GM23248 (cell line): ENCODE measurements around the gene EDEM2. TPM values are rescaled to one million over a fixed set of nuclear protein-coding genes. Genes with fewer than 3 reads are reported as not detected.
A peak's percentile ranks its signal among the peaks of the same experiment; 100 is the strongest.
"Not testable (repeated sequence)": the region's sequence is repeated elsewhere in the genome, so short reads cannot be mapped to it uniquely, and the experiment has no call there.

Experiments used
- DNase-seq: peaks from one replicate; pipeline ENCODE4 v3.0.0-alpha.2; 2015
- H2AFZ ChIP-seq: fragments of 200-600 bp; sonication (generic); 2 replicates; pipeline ENCODE4 v1.6.1; 2016; ENCODE audit warnings: antibody characterized with exemption
- H3F3A ChIP-seq: fragments of 200-600 bp; sonication (generic); 2 replicates; pipeline ENCODE4 v1.6.1; 2016; ENCODE audit warnings: mild to moderate bottlenecking, antibody characterized with exemption, mixed run types; ENCODE audit not compliant: insufficient read depth
- H3K27ac ChIP-seq: fragments of 200-600 bp; sonication (generic); 2 replicates; pipeline ENCODE4 v1.5.1; 2016; ENCODE audit warnings: mild to moderate bottlenecking
- H3K27me3 ChIP-seq: fragments of 200-600 bp; sonication (generic); replicated peaks from 2 replicates; pipeline ENCODE4 v1.6.1; 2016; ENCODE audit warnings: mild to moderate bottlenecking; ENCODE audit not compliant: insufficient read depth
- H3K36me3 ChIP-seq: fragments of 200-600 bp; sonication (generic); 2 replicates; pipeline ENCODE4 v1.6.1; 2016; ENCODE audit warnings: low read depth, mild to moderate bottlenecking
- H3K4me1 ChIP-seq: fragments of 200-600 bp; sonication (generic); 2 replicates; pipeline ENCODE4 v1.6.1; 2016; ENCODE audit warnings: mild to moderate bottlenecking; ENCODE audit not compliant: insufficient read depth
- H3K4me2 ChIP-seq: fragments of 200-600 bp; sonication (generic); one replicate; pipeline ENCODE4 v1.6.1; 2016; ENCODE audit warnings: mild to moderate bottlenecking; ENCODE audit not compliant: unreplicated experiment
- H3K4me3 ChIP-seq: fragments of 200-600 bp; sonication (generic); 2 replicates; pipeline ENCODE4 v1.5.1; 2016; ENCODE audit warnings: mild to moderate bottlenecking
- H3K79me2 ChIP-seq: fragments of 200-600 bp; sonication (generic); 2 replicates; pipeline ENCODE4 v1.6.1; 2016; ENCODE audit warnings: mild to moderate bottlenecking; ENCODE audit not compliant: insufficient read depth
- H3K9ac ChIP-seq: fragments of 200-600 bp; sonication (generic); 2 replicates; pipeline ENCODE4 v1.6.1; 2016; ENCODE audit warnings: mild to moderate bottlenecking
- H3K9me2 ChIP-seq: fragments of 200-600 bp; sonication (generic); 2 replicates; pipeline ENCODE4 v1.6.1; 2016; ENCODE audit warnings: mixed run types, mild to moderate bottlenecking, moderate library complexity; ENCODE audit not compliant: insufficient read depth
- H3K9me3 ChIP-seq: fragments of 200-600 bp; sonication (generic); one replicate; pipeline ENCODE4 v1.6.1; 2017; ENCODE audit warnings: low read depth
- H4K20me1 ChIP-seq: fragments of 200-600 bp; sonication (generic); 2 replicates; pipeline ENCODE4 v1.6.0; 2016; ENCODE audit not compliant: insufficient read depth
- EZH2 ChIP-seq: fragments of 200-600 bp; sonication (generic); IDR thresholded peaks from 2 replicates; pipeline ENCODE4 v1.6.1; 2018; ENCODE audit warnings: antibody characterized with exemption, mild to moderate bottlenecking; ENCODE audit not compliant: insufficient read depth, poor library complexity, severe bottlenecking
- EZH2phosphoT487 ChIP-seq: fragments of 200-600 bp; sonication (generic); IDR thresholded peaks from 2 replicates; pipeline ENCODE4 v1.6.1; 2018; ENCODE audit warnings: antibody characterized with exemption, moderate library complexity, mild to moderate bottlenecking, low read depth; ENCODE audit not compliant: insufficient read depth
- WGBS, 2 experiments: methylation state at CpG; one replicate each; pipeline ENCODE4 v1.1.6; 2015 to 2017; ENCODE audit warnings: low lambda C conversion rate in 2 of 2, low coverage in 1 of 2; ENCODE audit errors: missing lambda C conversion rate in 2 of 2; 5-methylcytosine and 5-hydroxymethylcytosine counted together
- in situ Hi-C: fragments of 300-500 bp; cut with MboI; formaldehyde crosslinking; loops from 2 replicates; pipeline ENCODE4 v1.15.0; 2020
- polyA plus RNA-seq: library from polyadenylated mRNA; unstranded; fragments of >200 nt; fragmentation: Nextera tagmentation; extraction: Ambion mirVana; gene quantifications from 2 replicates; pipeline ENCODE4 v1.2.1, GENCODE V29; 2016
- total RNA-seq: library from RNA; depleted of rRNA; stranded (reverse); fragments of >200 nt; shearing (Covaris generic); gene quantifications from 2 replicates; pipeline ENCODE4 v1.2.3, GENCODE V29; 2014

EDEM2 gene
- total and polyA plus RNA-seq, 2 experiments from 2014 or later: 31.9 to 34.9 TPM

- H3K4me2 ChIP-seq: peak overlapping the region; percentile 91
- no peaks in the 10 kb centered on the region for H3K36me3 ChIP-seq
- H3F3A ChIP-seq: peaks cover 10% of the 10 kb centered on the region
- H3K9ac ChIP-seq: peak overlapping the region; percentile 74; the same call in 1 of the 2 replicates
- H3K27me3 ChIP-seq: no peaks in the 10 kb centered on the region
- no peak for DNase-seq
- H3K4me1 ChIP-seq: peaks cover 13% of the 10 kb centered on the region; the same call in 1 of the 2 replicates
- H3K4me3 ChIP-seq: peak overlapping the region; percentile 76
- no peaks in the 10 kb centered on the region for H3K79me2 ChIP-seq
- H2AFZ ChIP-seq: peak overlapping the region; percentile 89
- no peaks in the 10 kb centered on the region for H3K9me2 ChIP-seq
- TF ChIP-seq EZH2 (no peak), EZH2phosphoT487 (no peak)
- 0% methylated on average over 1 of the region's 1 CpG for WGBS, 2 experiments
- peak overlapping the region; percentile 41; the same call in 1 of the 2 replicates for H3K27ac ChIP-seq
- in situ Hi-C loops: no loop called here
- H4K20me1 ChIP-seq: no peaks in the 10 kb centered on the region
- H3K9me3 ChIP-seq: no peaks in the 10 kb centered on the region
Measured at GRCh38 chr20:35171438-35171752, 24.3 kb upstream of the EDEM2 start.

GRCh38 chr20:35168701-35169409 is 21.7 kb upstream of the EDEM2 start:
- H3F3A ChIP-seq, H3K9ac ChIP-seq, H3K27me3 ChIP-seq, H3K4me1 ChIP-seq, H3K4me3 ChIP-seq, H2AFZ ChIP-seq, H3K9me3 ChIP-seq, H3K79me2 ChIP-seq, in situ Hi-C loops, H3K27ac ChIP-seq, H3K9me2 ChIP-seq, H3K4me2 ChIP-seq, H3K36me3 ChIP-seq, H4K20me1 ChIP-seq: not testable (repeated sequence)
- DNase-seq: peak; percentile 20
- 84 to 91% methylated on average over 4 of the region's 4 CpGs for WGBS, 2 experiments

GRCh38 chr20:35167787-35168186 is 20.7 kb upstream of the EDEM2 start:
- no peaks in the 10 kb centered on the region for H3K9me2 ChIP-seq
- no peak overlapping the region for H3K27ac ChIP-seq
- H3K4me1 ChIP-seq: peaks cover 5% of the 10 kb centered on the region; the same call in 1 of the 2 replicates
- no peaks in the 10 kb centered on the region for H3K27me3 ChIP-seq
- TF ChIP-seq EZH2phosphoT487: no peak
- no peak for TF ChIP-seq EZH2
- no peak overlapping the region for H3K9ac ChIP-seq
- H3K4me3 ChIP-seq: no peak overlapping the region
- no peaks in the 10 kb centered on the region for H3K36me3 ChIP-seq
- no peak overlapping the region for H3K4me2 ChIP-seq
- H4K20me1 ChIP-seq: no peaks in the 10 kb centered on the region
- no peak overlapping the region for H2AFZ ChIP-seq
- WGBS, 2 experiments: 100% methylated on average over 1 of the region's 1 CpG
- DNase-seq: no peak
- in situ Hi-C loops: no loop called here
- H3K9me3 ChIP-seq: no peaks in the 10 kb centered on the region
- no peaks in the 10 kb centered on the region for H3K79me2 ChIP-seq
- H3F3A ChIP-seq: peaks cover 6% of the 10 kb centered on the region

GRCh38 chr20:35166242-35166830 is 19.2 kb upstream of the EDEM2 start:
- no peaks in the 10 kb centered on the region for H3K36me3 ChIP-seq
- H3K4me3 ChIP-seq: no peak overlapping the region
- no peaks in the 10 kb centered on the region for H4K20me1 ChIP-seq
- no peaks in the 10 kb centered on the region for H3K9me3 ChIP-seq
- no peaks in the 10 kb centered on the region for H3K27me3 ChIP-seq
- H2AFZ ChIP-seq: no peak overlapping the region
- no peak overlapping the region for H3K27ac ChIP-seq
- no peak for DNase-seq
- no peaks in the 10 kb centered on the region for H3K4me1 ChIP-seq
- H3K9ac ChIP-seq: no peak overlapping the region
- no peaks in the 10 kb centered on the region for H3K9me2 ChIP-seq
- no peaks in the 10 kb centered on the region for H3K79me2 ChIP-seq
- in situ Hi-C loops: no loop called here
- H3K4me2 ChIP-seq: no peak overlapping the region
- H3F3A ChIP-seq: peaks cover 2% of the 10 kb centered on the region; the same call in 1 of the 2 replicates
- TF ChIP-seq EZH2phosphoT487 (no peak), EZH2 (no peak)
- WGBS, 2 experiments: 66 to 71% methylated on average over 5 of the region's 5 CpGs
